Measurements from ENCODE around the gene ZNHIT2. TPM values are rescaled to one million over a fixed set of nuclear protein-coding genes. Genes with fewer than 3 reads are reported as not detected.
A peak's percentile ranks its signal among the peaks of the same experiment; 100 is the strongest.

The ZNHIT2 gene
- total RNA-seq, result 7.5 TPM
- long read RNA-seq, transcript ZNHIT2-201 (1 exons, 1,306 nt), result major isoform, 13 of 13 reads
- long read RNA-seq, partial matches to known transcripts, result 0 of 13 reads
- long read RNA-seq, other reads (novel, unspliced or antisense), result 0 of 13 reads

GRCh38 chr11:65117206-65118096 is at the start of gene ZNHIT2:
TSS of gene ZNHIT2 (minus strand) at chr11:65117701. CDS start at chr11:65117653, 48 bp downstream.
- peak; percentile 91 for TF ChIP-seq CTCF (IDR thresholded peaks at IDR 0.05)
- DNase-seq (peak; percentile 100), ATAC-seq (peak; percentile 88)
- peak within 1 kb of the TSS; percentile 80 for H3K4me3 ChIP-seq
- peaks cover 38% of the 10 kb centered on the region for H3K36me3 ChIP-seq
- peak within 1 kb of the TSS; percentile 92 for H3K27ac ChIP-seq
- H3K27me3 ChIP-seq, result no peaks in the 10 kb centered on the region
- no peaks in the 10 kb centered on the region for H3K9me3 ChIP-seq
- intact Hi-C loops (cut with DNase I), result no loop called here
- peaks cover 41% of the 10 kb centered on the region for H3K4me1 ChIP-seq

- DNase-seq (no peak), ATAC-seq (no peak)
- no peak for TF ChIP-seq CTCF (IDR thresholded peaks at IDR 0.05)
- intact Hi-C loops (cut with DNase I), result no loop called here
- H3K4me3 ChIP-seq, result no peak overlapping the region
- H3K36me3 ChIP-seq, result no peaks in the 10 kb centered on the region
- H3K4me1 ChIP-seq, result no peaks in the 10 kb centered on the region
- no peaks in the 10 kb centered on the region for H3K9me3 ChIP-seq
- H3K27ac ChIP-seq, result no peak overlapping the region
- H3K27me3 ChIP-seq, result no peaks in the 10 kb centered on the region
Measured at GRCh38 chr11:65166893-65167292, 49.4 kb upstream of the ZNHIT2 start.

GRCh38 chr11:65165410-65166317 is 48.2 kb upstream of the ZNHIT2 start:
- ATAC-seq, result no peak

GRCh38 chr11:65163684-65164083 is 46.2 kb upstream of the ZNHIT2 start:
- DNase-seq (no peak), ATAC-seq (no peak)
- H3K4me1 ChIP-seq, result no peaks in the 10 kb centered on the region
- H3K27ac ChIP-seq, result no peak overlapping the region
- H3K27me3 ChIP-seq, result no peaks in the 10 kb centered on the region
- TF ChIP-seq CTCF (IDR thresholded peaks at IDR 0.05), result no peak
- intact Hi-C loops (cut with DNase I), result no loop called here
- H3K9me3 ChIP-seq, result no peaks in the 10 kb centered on the region
- H3K4me3 ChIP-seq, result no peak overlapping the region
- no peaks in the 10 kb centered on the region for H3K36me3 ChIP-seq

More at GRCh38 chr11:65165410-65166317, 48.2 kb upstream of the ZNHIT2 start:
- intact Hi-C loops (cut with DNase I), result no loop called here
- DNase-seq, result no peak
- H3K27ac ChIP-seq, result no peak overlapping the region
- H3K4me1 ChIP-seq, result no peaks in the 10 kb centered on the region
- peak overlapping the region; percentile 9 for H3K4me3 ChIP-seq
- H3K27me3 ChIP-seq, result no peaks in the 10 kb centered on the region
- TF ChIP-seq CTCF (IDR thresholded peaks at IDR 0.05), result no peak
- H3K9me3 ChIP-seq, result no peaks in the 10 kb centered on the region
- H3K36me3 ChIP-seq, result no peaks in the 10 kb centered on the region

GRCh38 chr11:65160643-65161042 is 43.1 kb upstream of the ZNHIT2 start:
- H3K4me3 ChIP-seq, result no peak overlapping the region
- no peaks in the 10 kb centered on the region for H3K36me3 ChIP-seq
- no peak overlapping the region for H3K27ac ChIP-seq
- ATAC-seq (no peak), DNase-seq (no peak)
- intact Hi-C loops (cut with DNase I), result no loop called here
- no peak for TF ChIP-seq CTCF (IDR thresholded peaks at IDR 0.05)
- H3K27me3 ChIP-seq, result no peaks in the 10 kb centered on the region
- no peaks in the 10 kb centered on the region for H3K4me1 ChIP-seq
- no peaks in the 10 kb centered on the region for H3K9me3 ChIP-seq
